ENCODE measurements around the gene MAD1L1. TPM values are rescaled to one million over a fixed set of nuclear protein-coding genes. Genes with fewer than 3 reads are reported as not detected.

Gene MAD1L1
- total RNA-seq, 1 experiment from 2014 or later = 38.5 TPM

GRCh38 chr7:1849351-1850041, 383.2 kb downstream of the MAD1L1 start:
- Histone ChIP-seq H3K79me2 (ENCODE audit: insufficient read depth, low read length) (no peaks in the 10 kb centered on the region), H3K4me3 (replicated peaks in 1 of 2; ENCODE audit: low read depth in 1 of 2, low read length in 2 of 2) (no peak overlapping the region), H3K4me1 (ENCODE audit: control insufficient read depth in 1 of 2, insufficient read depth in 2 of 2, low read length in 2 of 2) (no peaks in the 10 kb centered on the region), H4K20me1 (ENCODE audit: insufficient read depth) (no peaks in the 10 kb centered on the region), H2AFZ (ENCODE audit: low read depth, low read length, poor library complexity, severe bottlenecking) (no peak overlapping the region), H3K9me2 (ENCODE audit: insufficient read depth) (no peaks in the 10 kb centered on the region), H3K9me3 (ENCODE audit: control insufficient read depth in 1 of 2, insufficient read depth in 1 of 2, low read depth in 1 of 2, low read length in 2 of 2) (no peaks in the 10 kb centered on the region), H3K9ac (ENCODE audit: low read length) (no peak overlapping the region), H3K36me3 (ENCODE audit: control insufficient read depth in 1 of 2, insufficient read depth in 2 of 2, low read length in 2 of 2) (no peaks in the 10 kb centered on the region), H3K4me2 (ENCODE audit: low read length) (no peak overlapping the region), H3K27ac (ENCODE audit: low read depth, low read length) (no peak overlapping the region), H3K27me3 (ENCODE audit: insufficient read depth, low read length) (no peaks in the 10 kb centered on the region)
- no peak for DNase-seq (ENCODE audit: low read depth, low spot score)
- intact Hi-C loops (cut with micrococcal nuclease) = no loop called here
- no peak for ATAC-seq
- no TSS peak for BruUV-seq (replicated peaks)
- ChIA-PET CTCF (no interaction called here), RAD21 (ENCODE audit: low non-redundant PET in 1 of 2, low total read pairs in 2 of 2, uncharacterized antibody in 2 of 2, unreplicated experiment in 2 of 2) (no interaction called here), POLR2A (no interaction called here)
- TF ChIP-seq EZH2phosphoT487 (IDR thresholded peaks at IDR 0.05; ENCODE audit: borderline replicate concordance) = no peak
- no peak for TF ChIP-seq ZBTB33 (IDR thresholded peaks at IDR 0.05; ENCODE audit: extremely low read depth, insufficient replicate concordance, low read length)
- TF ChIP-seq SP1 (IDR thresholded peaks at IDR 0.05; ENCODE audit: low read depth) = no peak
- no peak for TF ChIP-seq FOSL1 (IDR thresholded peaks at IDR 0.05; ENCODE audit: low read depth)
- no peak for TF ChIP-seq CEBPB (IDR thresholded peaks at IDR 0.05; ENCODE audit: low read depth)
- TF ChIP-seq YY1 (IDR thresholded peaks at IDR 0.05; ENCODE audit: extremely low read depth, insufficient replicate concordance, low read depth, low read length) = no peak

GRCh38 chr7:1848911-1849311, 383.8 kb downstream of the MAD1L1 start:
- ChIA-PET RAD21 (ENCODE audit: low non-redundant PET in 1 of 2, low total read pairs in 2 of 2, uncharacterized antibody in 2 of 2, unreplicated experiment in 2 of 2) (no interaction called here), CTCF (no interaction called here), POLR2A (no interaction called here)
- no peak overlapping the region for H3K4me3 ChIP-seq (replicated peaks in 1 of 2; ENCODE audit: low read depth in 1 of 2, low read length in 2 of 2)
- no peaks in the 10 kb centered on the region for H4K20me1 ChIP-seq (ENCODE audit: insufficient read depth)
- no peak overlapping the region for H2AFZ ChIP-seq (ENCODE audit: low read depth, low read length, poor library complexity, severe bottlenecking)
- DNase-seq (ENCODE audit: low read depth, low spot score) (no peak), ATAC-seq (no peak)
- no peaks in the 10 kb centered on the region for H3K79me2 ChIP-seq (ENCODE audit: insufficient read depth, low read length)
- H3K36me3 ChIP-seq (ENCODE audit: control insufficient read depth in 1 of 2, insufficient read depth in 2 of 2, low read length in 2 of 2) = no peaks in the 10 kb centered on the region
- no peak overlapping the region for H3K9ac ChIP-seq (ENCODE audit: low read length)
- H3K4me2 ChIP-seq (ENCODE audit: low read length) = no peak overlapping the region
- H3K4me1 ChIP-seq (ENCODE audit: control insufficient read depth in 1 of 2, insufficient read depth in 2 of 2, low read length in 2 of 2) = no peaks in the 10 kb centered on the region
- no peaks in the 10 kb centered on the region for H3K9me3 ChIP-seq (ENCODE audit: control insufficient read depth in 1 of 2, insufficient read depth in 1 of 2, low read depth in 1 of 2, low read length in 2 of 2)
- no peak overlapping the region for H3K27ac ChIP-seq (ENCODE audit: low read depth, low read length)
- H3K27me3 ChIP-seq (ENCODE audit: insufficient read depth, low read length) = no peaks in the 10 kb centered on the region
- intact Hi-C loops (cut with micrococcal nuclease) = no loop called here
- no TSS peak for BruUV-seq (replicated peaks)
- H3K9me2 ChIP-seq (ENCODE audit: insufficient read depth) = no peaks in the 10 kb centered on the region
- TF ChIP-seq REST (IDR thresholded peaks at IDR 0.05; ENCODE audit: low read depth) (no peak), ZNF274 (IDR thresholded peaks at IDR 0.05; ENCODE audit: low read depth, low read length) (no peak), SIN3A (IDR thresholded peaks at IDR 0.05; ENCODE audit: low read depth) (no peak), FOSL1 (IDR thresholded peaks at IDR 0.05; ENCODE audit: low read depth) (no peak), SP1 (IDR thresholded peaks at IDR 0.05; ENCODE audit: low read depth) (no peak), EZH2 (IDR thresholded peaks at IDR 0.05) (no peak)
